Measurements from ENCODE around the gene DPRX.

The DPRX gene

DNA sequence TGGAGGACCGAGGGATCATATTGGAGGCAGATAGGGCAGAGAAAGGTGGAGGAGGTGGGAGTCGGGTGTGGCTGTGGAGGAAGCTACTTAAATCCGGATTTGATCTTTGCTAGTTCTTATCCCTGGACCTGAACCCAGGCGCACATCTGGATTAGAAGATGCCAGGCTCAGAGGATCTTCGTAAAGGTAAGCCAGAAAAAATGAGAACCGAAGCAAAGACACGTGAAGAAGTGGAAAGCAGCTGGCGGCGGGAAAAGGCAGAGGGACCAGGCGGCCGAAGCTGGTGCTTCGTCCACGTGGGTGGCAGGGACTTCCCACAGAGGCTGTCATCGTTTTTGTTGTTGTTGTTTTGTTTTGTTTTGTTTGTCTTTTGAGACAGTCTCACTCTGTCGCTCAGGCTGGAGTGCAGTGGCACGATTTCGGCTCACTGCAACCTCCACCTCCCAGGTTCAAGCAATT is at the start of gene DPRX:
DPRX (plus strand) TSS at position 51 of the 459 bp plus-strand sequence; CDS start at position 159, 108 bp downstream.
- no peak for DNase-seq

GRCh38 chr19:53583181-53583580 is 48.6 kb upstream of the DPRX start:
- DNase-seq: no peak

- DNase-seq: no peak
Measured at GRCh38 chr19:53586277-53586691, 45.5 kb upstream of the DPRX start.

DNA sequence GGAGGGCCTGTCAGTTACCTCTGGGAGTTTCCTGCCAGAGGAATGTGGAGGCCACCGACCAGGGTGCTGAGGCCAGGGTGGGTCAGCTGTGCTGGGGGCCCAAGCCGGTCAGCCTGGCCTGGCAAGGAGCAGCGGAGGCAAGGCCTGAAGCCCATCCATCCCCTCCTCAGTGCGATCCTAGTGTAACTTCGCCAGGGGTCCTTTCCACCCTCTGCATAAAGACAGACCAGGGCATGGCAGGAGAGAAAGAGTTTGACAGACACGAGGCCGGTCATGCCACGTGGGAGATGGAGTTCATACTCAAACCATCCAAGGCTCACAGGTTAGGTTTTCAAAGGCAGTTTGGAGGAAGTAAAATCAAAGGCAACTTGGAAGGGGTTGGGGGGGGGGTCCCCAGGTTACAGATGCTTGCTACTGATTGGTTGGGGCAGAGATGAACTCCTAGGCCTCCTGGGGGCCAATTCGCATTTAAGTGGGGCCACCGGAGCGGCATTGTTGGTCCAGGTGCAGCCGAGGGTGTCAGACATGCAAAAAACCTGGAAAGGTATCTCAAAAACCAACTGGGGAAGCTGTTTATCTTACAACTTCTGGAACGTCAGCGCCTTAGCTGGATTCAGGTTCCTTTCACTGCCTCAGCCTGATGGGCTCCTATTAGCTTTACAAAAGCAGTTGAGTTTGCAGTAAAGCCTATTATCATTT is 36.8 kb upstream of the DPRX start:
- no peak for DNase-seq

DNA sequence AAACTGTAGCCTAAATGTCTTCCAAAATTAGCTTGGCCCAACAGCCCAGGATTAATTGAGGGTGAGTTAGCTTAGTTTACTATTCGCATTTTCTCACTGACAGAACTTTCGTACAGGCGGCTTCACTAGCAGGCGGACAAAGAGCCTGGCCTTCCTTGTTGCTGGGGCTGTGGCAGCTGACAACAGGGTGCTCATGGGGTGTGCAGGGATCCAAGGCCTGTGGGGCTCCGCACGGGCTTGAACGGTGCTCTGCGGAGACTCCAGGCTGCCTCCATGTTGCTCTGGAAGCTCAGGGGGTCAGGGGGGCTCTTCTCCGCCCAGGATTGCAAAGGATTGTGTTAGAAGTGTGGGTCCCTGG is 36.3 kb upstream of the DPRX start:
- DNase-seq: no peak

DNA sequence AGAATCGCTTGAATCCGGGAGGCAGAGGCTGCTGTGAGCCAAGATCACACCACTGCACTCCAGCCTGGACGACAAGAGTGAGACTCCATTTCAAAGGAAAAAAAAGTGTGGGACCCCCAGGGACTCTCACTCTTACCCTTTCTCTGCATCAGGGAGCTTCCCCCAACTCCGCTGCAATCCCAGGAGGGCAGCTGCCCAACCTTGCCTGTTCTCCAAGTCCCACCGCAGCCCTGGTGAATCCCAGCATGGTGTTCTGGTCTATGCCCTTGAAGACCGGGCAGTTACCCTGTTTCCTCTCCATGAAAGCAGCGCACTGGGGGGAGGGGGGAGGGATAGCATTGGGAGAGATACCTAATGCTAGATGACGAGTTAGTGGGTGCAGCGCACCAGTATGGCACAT is 35.7 kb upstream of the DPRX start:
- no peak for DNase-seq

DNA sequence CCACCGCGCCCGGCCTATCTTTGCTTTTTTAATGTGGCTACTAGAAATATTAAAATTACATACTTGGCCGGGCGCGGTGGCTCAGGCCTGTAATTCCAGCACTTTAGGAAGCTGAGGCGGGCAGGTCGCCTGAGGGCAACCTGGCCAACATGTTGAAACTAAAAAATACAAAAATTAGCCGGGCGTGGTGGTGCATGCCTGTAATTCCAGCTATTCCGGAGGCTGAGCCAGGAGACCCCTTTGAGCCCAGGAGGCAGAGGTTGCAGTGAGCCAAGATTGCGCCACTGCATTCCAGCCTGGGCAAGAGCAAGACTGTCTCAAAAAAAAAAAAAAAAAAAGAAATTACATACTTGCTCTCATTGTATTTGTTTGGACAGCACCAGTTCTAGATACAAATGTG is 34.8 kb upstream of the DPRX start:
- DNase-seq: no peak

DNA sequence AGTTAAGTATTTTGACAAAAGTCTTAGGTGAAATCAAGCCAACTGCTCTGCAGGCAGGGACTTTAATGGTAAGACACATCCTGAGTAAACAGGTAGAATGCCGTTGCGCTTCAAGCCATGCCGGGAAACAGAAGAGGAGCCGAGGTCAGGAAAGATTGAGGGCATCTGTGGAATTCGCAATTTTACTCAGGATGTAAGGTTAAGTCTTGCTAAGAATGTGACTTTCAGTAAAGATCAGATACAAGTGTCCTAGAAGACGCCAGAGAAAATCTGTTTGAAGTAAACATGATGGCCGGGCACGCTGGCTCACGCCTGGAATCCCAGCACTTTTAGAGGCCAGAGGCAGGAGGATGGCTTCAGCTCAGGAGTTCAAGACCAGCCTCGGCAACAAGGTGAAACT is 33.4 kb upstream of the DPRX start:
- no peak for DNase-seq

DNA sequence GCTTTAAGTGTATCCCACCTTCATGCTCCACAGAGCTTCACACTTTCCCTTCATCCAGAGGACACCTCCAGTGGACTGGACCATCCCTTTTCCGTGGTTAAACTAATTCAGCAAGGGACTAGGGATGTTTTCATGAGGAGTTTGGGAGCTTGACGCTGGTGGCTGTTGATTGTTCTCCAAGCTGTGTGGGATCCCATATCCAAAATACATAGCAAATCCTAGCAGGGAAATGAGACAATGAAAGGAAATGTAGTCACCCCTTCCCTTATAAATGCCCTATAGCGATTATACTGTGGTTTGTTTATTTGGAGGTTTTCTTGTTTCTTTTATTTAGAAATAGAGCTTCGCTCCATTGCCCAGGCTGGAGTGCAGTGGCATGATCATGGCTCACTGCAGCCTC is 31.6 kb upstream of the DPRX start:
- no peak for DNase-seq

DNA sequence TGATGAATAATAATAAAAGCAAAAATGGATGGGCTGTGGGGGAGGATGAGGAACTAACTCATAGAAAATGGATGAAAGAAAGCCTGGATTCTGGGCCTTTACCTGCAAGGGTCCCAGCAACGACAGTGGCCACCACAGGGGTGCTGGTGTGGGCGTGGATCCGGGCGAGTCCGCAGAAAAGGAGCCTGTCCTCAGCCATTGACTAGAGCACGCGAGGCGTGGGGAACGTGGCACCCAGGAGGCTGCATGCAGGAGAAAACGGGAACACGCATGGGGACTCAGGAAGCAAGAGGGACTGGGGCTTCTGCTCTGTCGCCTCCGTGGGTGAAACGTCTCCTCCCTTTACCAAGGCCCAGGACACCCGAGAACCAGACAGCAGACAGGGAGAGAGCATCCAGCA is 25.8 kb upstream of the DPRX start:
- no peak for DNase-seq

DNA sequence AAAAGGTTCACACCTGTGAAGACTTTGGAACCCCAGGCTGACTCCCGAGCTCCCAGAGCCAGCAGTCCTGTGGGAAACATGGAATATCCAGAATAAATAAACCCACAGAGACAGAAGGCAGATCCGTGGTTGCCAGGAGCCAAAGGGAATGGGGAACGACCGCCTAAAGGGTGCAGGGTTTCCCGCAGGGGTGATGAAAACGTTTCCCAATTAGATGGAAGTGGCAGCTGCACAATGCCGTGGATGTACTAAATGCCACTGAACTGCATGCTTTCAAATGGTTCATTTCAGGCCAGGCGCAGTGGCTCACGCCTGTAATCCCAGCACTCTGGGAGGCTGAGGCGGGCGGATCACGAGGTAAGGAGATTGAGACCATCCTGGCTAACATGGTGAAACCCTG is 23.4 kb upstream of the DPRX start:
- no peak for DNase-seq

- no peak for DNase-seq
Measured at GRCh38 chr19:53612762-53613526, 18.9 kb upstream of the DPRX start.

DNA sequence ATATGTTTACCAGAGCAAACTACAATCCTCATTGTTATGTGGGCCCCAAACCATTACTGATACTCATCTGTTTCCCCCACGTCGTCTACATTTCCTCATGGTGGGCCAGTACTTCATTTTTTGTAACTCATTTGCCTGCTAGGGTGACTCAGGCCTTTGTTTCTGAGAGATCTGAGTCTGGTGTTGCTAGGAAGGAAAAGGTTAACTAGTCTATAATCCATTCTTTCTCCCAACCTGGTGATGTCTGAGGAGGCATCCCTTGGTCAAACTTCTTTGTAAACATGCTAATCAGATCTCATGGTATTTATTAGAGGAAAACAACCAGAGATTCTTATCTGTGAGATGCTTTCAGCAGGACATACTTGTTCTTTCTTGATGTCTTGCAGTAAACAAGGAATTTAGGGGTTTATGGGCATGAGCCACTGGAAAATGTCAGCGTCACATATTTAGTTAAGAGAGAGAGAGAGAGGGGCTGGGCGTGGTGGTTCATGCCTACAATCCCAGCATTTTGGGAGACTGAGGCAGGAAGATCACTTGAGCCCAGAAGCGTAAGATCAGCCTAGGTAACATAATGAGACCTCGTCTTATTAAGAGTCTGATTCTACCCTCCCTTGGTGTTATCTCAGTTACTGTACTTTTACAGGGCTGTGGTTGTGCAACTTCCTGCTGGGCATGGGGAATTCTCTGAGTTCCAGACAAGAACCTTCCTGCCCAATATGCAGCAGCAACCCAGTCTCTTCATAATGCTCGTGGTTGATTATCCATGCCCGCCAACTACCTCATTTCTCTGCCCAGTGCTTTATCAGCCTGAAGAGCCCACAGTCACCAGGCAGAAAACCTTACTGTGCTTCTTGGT is 9.7 kb upstream of the DPRX start:
- DNase-seq: no peak

GRCh38 chr19:53624771-53625545 is 6.8 kb upstream of the DPRX start:
- no peak for DNase-seq

DNA sequence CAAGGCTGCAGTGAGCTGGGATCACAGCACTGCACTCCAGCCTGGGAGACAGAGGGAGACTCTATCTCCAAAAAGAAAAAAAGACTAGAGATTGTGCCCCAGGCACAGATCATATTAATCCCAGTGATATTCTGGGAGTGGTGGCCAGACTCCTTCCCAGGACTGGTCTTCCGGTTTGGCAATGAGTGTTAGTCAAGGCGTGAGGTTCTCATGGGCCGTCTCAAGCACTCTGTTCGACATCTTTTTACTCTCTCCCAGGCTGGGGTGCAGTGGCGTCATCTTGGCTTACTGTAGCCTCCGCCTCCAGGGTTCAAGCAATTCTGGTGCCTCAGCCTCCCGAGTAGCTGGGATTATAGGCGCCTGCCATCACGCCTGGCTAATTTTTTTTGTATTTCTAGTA is 5.3 kb upstream of the DPRX start:
- no peak for DNase-seq

GRCh38 chr19:53626976-53627375 is 4.8 kb upstream of the DPRX start:
- no peak for DNase-seq

- DNase-seq: no peak
Measured at GRCh38 chr19:53634768-53635167, 3.0 kb downstream of the DPRX start.

DNA sequence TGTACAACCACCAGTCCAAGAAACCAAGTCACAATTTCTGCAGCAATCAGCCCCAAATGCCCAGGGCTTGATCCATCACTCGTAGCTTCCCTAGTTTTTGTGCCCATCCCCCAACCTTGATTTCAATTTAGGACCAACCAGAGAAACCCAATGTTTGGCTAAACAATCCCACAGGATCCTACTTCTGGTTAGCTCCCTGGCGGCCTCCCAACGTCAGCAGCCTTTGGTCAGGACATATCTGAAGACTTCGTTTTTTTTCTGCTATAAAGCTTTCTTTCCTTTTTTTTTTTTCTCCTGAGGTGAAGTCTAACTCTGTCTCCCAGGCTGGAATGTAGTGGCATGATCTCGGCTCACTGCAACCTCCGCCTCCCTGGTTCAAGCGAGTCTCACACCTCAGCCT is 7.7 kb downstream of the DPRX start:
- DNase-seq: no peak

- DNase-seq: no peak
Measured at GRCh38 chr19:53642381-53643099, 10.7 kb downstream of the DPRX start.

- no peak for DNase-seq
Measured at GRCh38 chr19:53644061-53644816, 12.4 kb downstream of the DPRX start.

DNA sequence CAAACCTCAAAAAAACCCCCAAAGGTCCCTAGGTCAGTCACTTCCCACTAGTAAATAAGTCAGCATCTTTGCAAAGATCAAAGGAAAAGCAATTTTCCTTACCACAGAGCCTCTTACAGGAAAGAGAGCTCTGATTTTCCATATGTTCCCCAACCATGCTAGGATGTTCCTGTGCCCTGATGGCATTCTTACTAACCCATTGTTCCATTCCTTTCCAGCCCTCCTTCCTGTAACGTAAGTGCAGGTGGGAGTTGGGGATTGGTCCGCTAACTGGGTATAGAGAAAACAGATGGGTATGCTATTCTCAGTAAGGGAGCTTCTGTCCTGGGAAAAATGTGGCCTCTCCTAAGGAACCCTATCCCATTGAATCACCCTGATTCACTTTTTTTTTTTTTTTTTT is 14.3 kb downstream of the DPRX start:
- no peak for DNase-seq

Data from NCI-H2081 (cell line).